Measurements from ENCODE around the gene INO80D. TPM values are rescaled to one million over a fixed set of nuclear protein-coding genes. Genes with fewer than 3 reads are reported as not detected.
"Not testable (repeated sequence)": the region's sequence is repeated elsewhere in the genome, so short reads cannot be mapped to it uniquely, and the experiment has no call there.

The INO80D gene
- total RNA-seq, 2 donors from 2014 or later = 20.2 to 29.9 TPM

GRCh38 chr2:206080927-206081326 is 5.0 kb downstream of the INO80D start:
- no peak overlapping the region for H3K4me3 ChIP-seq
- H3K27ac ChIP-seq = no peak overlapping the region
- peaks cover 4% of the 10 kb centered on the region for H3K4me1 ChIP-seq
- intact Hi-C loops (cut with DNase I) = no loop called here
- H3K9ac ChIP-seq (ENCODE audit: low read depth in 2 of 2, low read length in 2 of 2) = no peak overlapping the region
- TF ChIP-seq CTCF (IDR thresholded peaks at IDR 0.05) = no peak
- no peaks in the 10 kb centered on the region for H3K27me3 ChIP-seq
- no peak for DNase-seq
- no peaks in the 10 kb centered on the region for H3K9me3 ChIP-seq
- no peaks in the 10 kb centered on the region for H3K36me3 ChIP-seq

- intact Hi-C loops (cut with DNase I) = no loop called here
Observed at GRCh38 chr2:206079699-206080465, 6.1 kb downstream of the INO80D start.

GRCh38 chr2:206077879-206078278 is 8.1 kb downstream of the INO80D start:
- not testable (repeated sequence) for H3K4me3 ChIP-seq, DNase-seq, H3K9me3 ChIP-seq

More at GRCh38 chr2:206079699-206080465, 6.1 kb downstream of the INO80D start:
- Histone ChIP-seq H3K4me1 (peaks cover 4% of the 10 kb centered on the region), H3K9me3 (no peaks in the 10 kb centered on the region), H3K27me3 (no peaks in the 10 kb centered on the region), H3K4me3 (no peak overlapping the region), H3K36me3 (no peaks in the 10 kb centered on the region), H3K9ac (ENCODE audit: low read depth in 2 of 2, low read length in 2 of 2) (no peak overlapping the region), H3K27ac (no peak overlapping the region)
- no peak for DNase-seq
- TF ChIP-seq CTCF (IDR thresholded peaks at IDR 0.05) = no peak

GRCh38 chr2:206075113-206075512 is 10.9 kb downstream of the INO80D start:
- no peak for TF ChIP-seq CTCF (IDR thresholded peaks at IDR 0.05)
- intact Hi-C loops (cut with DNase I) = no loop called here
- Histone ChIP-seq H3K36me3 (no peaks in the 10 kb centered on the region), H3K4me3 (no peak overlapping the region), H3K27me3 (no peaks in the 10 kb centered on the region), H3K4me1 (no peaks in the 10 kb centered on the region), H3K9me3 (no peaks in the 10 kb centered on the region), H3K9ac (ENCODE audit: low read depth in 2 of 2, low read length in 2 of 2) (no peak overlapping the region), H3K27ac (no peak overlapping the region)
- DNase-seq = no peak

More at GRCh38 chr2:206077879-206078278, 8.1 kb downstream of the INO80D start:
- H3K27ac ChIP-seq; H3K36me3 ChIP-seq; intact Hi-C loops (cut with DNase I); H3K9ac ChIP-seq (ENCODE audit: low read depth in 2 of 2, low read length in 2 of 2); H3K27me3 ChIP-seq; H3K4me1 ChIP-seq: not testable (repeated sequence)

GRCh38 chr2:206071807-206072206 is 14.2 kb downstream of the INO80D start:
- TF ChIP-seq CTCF (IDR thresholded peaks at IDR 0.05) = no peak
- no peaks in the 10 kb centered on the region for H3K36me3 ChIP-seq
- no peak for DNase-seq

GRCh38 chr2:206069417-206069816 is 16.6 kb downstream of the INO80D start:
- Histone ChIP-seq H3K27me3 (no peaks in the 10 kb centered on the region), H3K4me3 (no peak overlapping the region), H3K4me1 (no peaks in the 10 kb centered on the region), H3K36me3 (no peaks in the 10 kb centered on the region), H3K27ac (no peak overlapping the region), H3K9ac (ENCODE audit: low read depth in 2 of 2, low read length in 2 of 2) (no peak overlapping the region), H3K9me3 (no peaks in the 10 kb centered on the region)
- intact Hi-C loops (cut with DNase I) = no loop called here
- no peak for TF ChIP-seq CTCF (IDR thresholded peaks at IDR 0.05)
- DNase-seq = no peak

More at GRCh38 chr2:206071807-206072206, 14.2 kb downstream of the INO80D start:
- H3K27ac ChIP-seq = no peak overlapping the region
- intact Hi-C loops (cut with DNase I) = no loop called here
- no peaks in the 10 kb centered on the region for H3K4me1 ChIP-seq
- no peaks in the 10 kb centered on the region for H3K27me3 ChIP-seq
- H3K4me3 ChIP-seq = no peak overlapping the region
- no peaks in the 10 kb centered on the region for H3K9me3 ChIP-seq
- H3K9ac ChIP-seq (ENCODE audit: low read depth in 2 of 2, low read length in 2 of 2) = no peak overlapping the region

Data from colonic mucosa (tissue), 4 donors.